ENCODE measurements around the gene LAMA3.

DNA sequence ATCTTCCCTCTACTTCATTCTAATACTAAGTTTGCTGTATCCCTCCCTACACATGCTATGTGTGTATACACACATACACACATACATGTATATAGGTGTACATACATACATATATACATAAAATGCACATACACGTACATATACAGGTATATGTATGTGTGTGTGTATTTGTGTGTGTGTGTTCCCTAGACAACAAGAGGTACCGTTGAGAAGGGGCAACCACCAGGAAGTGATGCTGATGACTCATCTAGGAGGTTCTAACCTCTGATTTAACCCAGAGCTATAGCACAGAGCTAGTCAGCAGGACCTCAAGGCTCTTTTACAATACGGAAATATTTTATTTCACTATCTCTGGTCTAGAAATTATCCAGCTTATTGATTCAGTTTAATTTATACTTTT lies 139.2 kb downstream of the LAMA3 start:
- TF ChIP-seq, protein P1, sequence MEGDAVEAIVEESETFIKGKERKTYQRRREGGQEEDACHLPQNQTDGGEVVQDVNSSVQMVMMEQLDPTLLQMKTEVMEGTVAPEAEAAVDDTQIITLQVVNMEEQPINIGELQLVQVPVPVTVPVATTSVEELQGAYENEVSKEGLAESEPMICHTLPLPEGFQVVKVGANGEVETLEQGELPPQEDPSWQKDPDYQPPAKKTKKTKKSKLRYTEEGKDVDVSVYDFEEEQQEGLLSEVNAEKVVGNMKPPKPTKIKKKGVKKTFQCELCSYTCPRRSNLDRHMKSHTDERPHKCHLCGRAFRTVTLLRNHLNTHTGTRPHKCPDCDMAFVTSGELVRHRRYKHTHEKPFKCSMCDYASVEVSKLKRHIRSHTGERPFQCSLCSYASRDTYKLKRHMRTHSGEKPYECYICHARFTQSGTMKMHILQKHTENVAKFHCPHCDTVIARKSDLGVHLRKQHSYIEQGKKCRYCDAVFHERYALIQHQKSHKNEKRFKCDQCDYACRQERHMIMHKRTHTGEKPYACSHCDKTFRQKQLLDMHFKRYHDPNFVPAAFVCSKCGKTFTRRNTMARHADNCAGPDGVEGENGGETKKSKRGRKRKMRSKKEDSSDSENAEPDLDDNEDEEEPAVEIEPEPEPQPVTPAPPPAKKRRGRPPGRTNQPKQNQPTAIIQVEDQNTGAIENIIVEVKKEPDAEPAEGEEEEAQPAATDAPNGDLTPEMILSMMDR (IDR thresholded peaks at IDR 0.05): no peak
- no peak for TF ChIP-seq POLR2AphosphoS5 (IDR thresholded peaks at IDR 0.05; ENCODE audit: low read depth, low read length)
- TF ChIP-seq, protein P2, sequence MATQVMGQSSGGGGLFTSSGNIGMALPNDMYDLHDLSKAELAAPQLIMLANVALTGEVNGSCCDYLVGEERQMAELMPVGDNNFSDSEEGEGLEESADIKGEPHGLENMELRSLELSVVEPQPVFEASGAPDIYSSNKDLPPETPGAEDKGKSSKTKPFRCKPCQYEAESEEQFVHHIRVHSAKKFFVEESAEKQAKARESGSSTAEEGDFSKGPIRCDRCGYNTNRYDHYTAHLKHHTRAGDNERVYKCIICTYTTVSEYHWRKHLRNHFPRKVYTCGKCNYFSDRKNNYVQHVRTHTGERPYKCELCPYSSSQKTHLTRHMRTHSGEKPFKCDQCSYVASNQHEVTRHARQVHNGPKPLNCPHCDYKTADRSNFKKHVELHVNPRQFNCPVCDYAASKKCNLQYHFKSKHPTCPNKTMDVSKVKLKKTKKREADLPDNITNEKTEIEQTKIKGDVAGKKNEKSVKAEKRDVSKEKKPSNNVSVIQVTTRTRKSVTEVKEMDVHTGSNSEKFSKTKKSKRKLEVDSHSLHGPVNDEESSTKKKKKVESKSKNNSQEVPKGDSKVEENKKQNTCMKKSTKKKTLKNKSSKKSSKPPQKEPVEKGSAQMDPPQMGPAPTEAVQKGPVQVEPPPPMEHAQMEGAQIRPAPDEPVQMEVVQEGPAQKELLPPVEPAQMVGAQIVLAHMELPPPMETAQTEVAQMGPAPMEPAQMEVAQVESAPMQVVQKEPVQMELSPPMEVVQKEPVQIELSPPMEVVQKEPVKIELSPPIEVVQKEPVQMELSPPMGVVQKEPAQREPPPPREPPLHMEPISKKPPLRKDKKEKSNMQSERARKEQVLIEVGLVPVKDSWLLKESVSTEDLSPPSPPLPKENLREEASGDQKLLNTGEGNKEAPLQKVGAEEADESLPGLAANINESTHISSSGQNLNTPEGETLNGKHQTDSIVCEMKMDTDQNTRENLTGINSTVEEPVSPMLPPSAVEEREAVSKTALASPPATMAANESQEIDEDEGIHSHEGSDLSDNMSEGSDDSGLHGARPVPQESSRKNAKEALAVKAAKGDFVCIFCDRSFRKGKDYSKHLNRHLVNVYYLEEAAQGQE (IDR thresholded peaks at IDR 0.05; ENCODE audit: insufficient read depth in 1 of 2, low read depth in 2 of 2, low read length in 1 of 2): no peak
- TF ChIP-seq TCF7L2 (IDR thresholded peaks at IDR 0.05; ENCODE audit: low read depth, low read length): no peak
- TF ChIP-seq SIN3A (IDR thresholded peaks at IDR 0.05; ENCODE audit: borderline replicate concordance, insufficient read depth, low read depth, low read length): no peak

Data from Panc1 (cell line).